Left renal pelvis (tissue), 4 donors: ENCODE data around the gene PRPF18. TPM values are rescaled to one million over a fixed set of nuclear protein-coding genes. Genes with fewer than 3 reads are reported as not detected.

ENCODE experiments used
- DNase-seq, 4 donors: peaks; one replicate each; pipeline ENCODE4 v3.0.0-alpha.2; 2013; ENCODE audit warnings: low read depth in 4 of 4, low spot score in 3 of 4
- polyA plus RNA-seq, 4 donors: library from polyadenylated mRNA; unstranded; fragments of 120-200 nt; gene quantifications; one replicate each; pipeline ENCODE4 v1.2.1, GENCODE V29; 2013; ENCODE audit not compliant: insufficient read length in 4 of 4

The PRPF18 gene
- polyA plus RNA-seq, 4 donors: 24.0 to 30.4 (median 25.4) TPM

DNA sequence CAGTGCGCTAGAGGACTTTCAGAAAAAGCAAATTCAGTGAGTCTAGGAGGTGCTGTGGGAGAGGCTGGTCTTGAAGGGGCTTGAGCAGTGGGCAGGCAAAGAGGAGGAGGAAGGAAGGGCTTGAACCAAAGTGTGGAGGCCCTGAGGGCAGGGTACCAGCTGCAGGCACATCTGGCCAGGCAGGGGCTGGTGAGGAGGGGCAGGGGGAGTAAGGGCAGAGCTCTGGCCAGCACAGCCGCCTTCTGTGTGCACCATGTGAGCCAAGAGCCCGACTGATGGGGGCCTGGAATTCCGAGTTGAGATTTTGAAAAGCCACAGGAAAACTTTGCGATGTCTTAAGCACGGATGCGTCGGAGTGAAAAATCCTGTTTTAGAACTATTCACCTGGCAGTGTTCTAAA is 74.5 kb downstream of the PRPF18 start:
- no peak for DNase-seq

DNA sequence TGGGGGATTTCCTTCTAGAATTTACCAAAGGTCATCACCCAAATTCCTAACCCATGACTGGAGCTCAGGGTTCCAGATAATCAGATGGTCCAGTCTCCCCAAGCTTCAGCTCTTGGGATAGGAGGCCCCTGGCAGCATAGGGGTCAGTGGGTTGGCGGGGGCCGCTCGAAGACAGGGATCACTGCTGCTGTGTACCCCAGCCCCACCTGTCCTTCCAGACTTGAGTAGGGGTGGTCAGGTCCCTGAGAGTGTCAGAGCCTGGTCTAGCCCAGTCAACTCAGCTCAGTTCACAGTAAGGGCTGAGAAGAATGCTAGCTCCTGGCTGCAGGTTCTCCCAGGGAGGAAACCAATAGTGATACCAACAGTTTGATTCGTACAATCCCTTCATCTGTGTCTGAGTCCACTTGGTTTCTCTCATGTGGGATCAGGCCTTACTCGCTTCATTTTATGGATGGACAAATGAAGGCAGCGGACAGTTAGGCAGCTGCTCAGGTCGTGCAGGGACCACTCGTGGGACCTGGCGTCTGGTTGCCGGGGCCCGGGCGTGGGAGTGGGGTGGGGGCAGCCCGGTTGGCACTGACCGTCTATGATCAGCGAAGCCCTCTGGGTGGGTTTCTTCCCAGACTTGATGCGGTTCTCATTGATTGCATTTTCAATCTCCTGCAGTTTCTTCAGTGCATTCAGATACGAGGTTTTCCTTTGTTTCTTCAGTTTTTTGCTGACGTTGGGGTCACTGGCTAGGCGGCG is 78.9 kb downstream of the PRPF18 start:
- DNase-seq: no peak

DNA sequence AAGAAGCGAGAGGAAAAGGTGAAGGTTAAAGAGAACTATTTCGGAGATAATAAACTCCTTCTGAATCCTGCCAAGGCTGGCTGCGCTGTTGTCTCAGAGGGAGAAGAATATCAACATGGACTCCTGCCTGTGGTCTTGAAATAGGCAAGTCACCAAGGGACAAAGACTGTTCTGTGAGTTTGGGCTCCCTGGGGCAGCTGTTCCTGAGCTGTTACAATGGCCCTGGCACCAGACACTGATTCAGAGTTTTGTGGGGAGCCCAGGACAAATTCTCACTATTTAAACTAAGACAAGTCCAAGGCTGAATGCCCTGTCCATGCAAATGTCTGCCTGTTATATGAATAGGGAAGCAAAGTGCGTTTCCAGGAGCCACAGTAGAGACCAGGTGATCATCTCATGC is 81.4 kb downstream of the PRPF18 start:
- DNase-seq: no peak

DNA sequence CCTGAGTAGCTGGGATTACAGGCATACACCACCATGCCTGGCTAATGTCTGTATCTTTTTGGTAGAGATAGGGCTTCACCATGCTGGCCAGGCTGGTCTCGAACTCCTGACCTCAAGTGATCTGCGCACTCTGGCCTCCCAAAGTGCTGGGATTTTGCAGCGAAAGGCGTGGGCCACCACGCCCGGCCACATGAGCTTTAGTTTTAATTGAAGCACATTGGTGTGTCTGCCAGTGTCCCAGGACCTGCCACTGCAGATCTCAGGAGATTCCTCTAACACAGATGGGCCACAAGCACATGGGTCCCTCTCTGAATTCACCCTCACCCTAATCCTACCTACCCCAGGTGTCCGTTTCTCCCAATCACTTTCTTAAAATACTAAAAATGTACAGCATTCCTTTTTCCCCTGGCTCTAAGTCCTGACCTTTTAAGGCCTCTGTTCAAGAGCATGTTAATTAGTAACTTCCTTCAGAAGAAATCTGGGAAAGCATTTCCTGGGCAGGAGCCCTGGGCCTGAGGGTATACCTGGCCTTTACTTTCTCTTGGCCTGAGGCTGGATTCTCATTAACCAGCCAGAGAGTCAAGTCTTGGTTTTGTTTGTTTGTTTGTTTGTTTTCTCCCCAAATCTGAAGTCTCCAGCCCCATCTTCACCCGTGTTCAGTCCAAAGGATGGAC is 82.6 kb downstream of the PRPF18 start:
- DNase-seq: no peak

GRCh38 chr10:13669901-13670300 is 83.1 kb downstream of the PRPF18 start:
- DNase-seq: no peak

- DNase-seq: no peak
These were observed 83.5 kb downstream of the PRPF18 start for GRCh38 chr10:13670311-13670710.

DNA sequence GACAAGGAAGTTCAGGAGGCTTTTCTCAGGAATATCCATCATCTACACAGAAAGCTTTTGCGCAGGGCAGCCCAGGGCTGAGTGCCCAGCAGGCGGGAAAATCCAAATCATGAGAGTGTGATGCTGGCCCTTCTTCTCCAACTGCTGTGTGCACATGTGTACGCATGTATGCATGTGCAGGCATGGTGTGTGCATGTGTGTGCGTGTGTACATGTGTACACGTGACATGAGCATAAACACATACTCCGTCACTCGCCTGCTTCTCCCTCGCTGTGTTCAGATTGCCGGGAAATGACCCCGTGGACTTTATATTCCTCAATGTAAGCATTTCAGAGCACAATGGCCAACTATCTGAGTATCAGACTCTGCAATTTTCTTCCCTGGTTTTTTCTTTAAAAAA is 85.1 kb downstream of the PRPF18 start:
- no peak for DNase-seq

DNA sequence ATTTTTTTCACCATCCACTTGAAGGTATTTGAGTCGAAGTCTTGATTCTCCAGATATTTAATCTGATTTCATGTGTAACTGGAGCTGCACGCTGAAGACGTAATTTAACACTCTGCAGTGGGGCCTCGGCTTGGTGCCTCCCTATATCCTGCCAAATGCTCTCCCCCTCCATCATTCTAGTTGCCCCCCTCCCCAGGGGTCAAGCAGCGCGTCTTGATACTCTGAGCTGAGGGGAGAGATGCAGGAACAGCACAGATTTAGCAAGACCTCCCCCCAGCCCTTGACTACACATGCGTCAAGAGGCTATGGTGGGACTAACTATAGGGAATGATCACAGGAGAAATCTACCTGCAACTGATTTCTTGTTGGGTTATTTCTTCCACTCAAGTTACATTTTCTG is 85.8 kb downstream of the PRPF18 start:
- DNase-seq: peak in 1 of 4 donors; percentile 63

DNA sequence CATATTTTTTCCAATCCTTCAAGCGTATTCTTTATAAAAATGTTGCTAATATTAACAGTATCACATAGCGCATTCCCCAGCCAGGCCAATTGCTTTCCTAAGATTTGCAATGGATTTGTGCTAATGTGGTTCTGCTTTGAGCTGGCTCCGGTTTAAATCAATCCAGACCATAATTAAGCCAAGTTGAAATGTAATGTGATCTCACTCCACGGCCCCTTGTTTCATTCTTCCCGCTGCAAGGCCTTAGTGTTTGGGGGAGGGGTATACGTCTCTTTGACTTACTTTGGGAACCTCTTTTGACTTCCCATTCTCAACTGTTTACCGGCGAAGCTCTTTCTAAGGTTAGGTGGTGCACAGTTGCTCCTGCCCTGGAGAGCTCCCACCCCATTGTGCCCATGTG is 86.4 kb downstream of the PRPF18 start:
- DNase-seq: peak in 1 of 4 donors; percentile 64

GRCh38 chr10:13674645-13675588 is 88.2 kb downstream of the PRPF18 start:
- no peak for DNase-seq

DNA sequence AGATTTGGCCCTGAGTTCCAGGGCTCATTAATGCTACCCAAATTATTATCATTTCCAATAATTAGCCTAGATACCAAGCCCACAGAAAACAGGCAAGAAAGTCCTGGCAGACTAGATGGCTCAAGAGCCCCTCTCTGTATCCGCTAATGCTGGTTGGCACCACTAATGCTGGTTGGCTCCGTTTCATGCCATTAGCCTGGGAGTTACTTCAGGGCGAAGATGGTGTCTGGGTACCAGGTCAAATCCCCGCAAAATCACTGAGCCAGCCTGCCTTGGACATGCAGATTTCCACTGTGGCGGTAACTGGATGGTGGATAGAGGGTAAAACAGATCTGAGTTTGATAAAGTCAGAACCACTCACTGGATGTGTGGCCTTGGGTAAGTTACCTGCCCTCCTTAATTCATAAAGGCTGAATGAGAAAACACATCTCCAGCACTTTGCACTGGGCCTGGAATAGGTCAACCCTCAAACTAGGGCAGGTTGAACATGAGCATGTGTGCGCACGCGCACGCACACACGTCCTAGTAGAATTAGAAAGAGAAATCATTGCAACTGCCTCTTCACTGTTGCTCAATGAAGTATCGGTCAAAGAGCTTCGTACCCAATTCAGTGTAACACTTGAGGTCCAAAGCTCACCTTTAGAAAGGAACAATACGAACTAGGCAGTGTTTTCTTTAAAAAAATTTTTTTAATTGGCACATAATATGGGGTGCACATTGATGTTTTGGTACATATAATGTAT is 91.5 kb downstream of the PRPF18 start:
- no peak for DNase-seq

Other genes starting within 250 kb of the PRPF18 start
- gene SEPHS1, start 238.7 kb upstream of the PRPF18 start, polyA plus RNA-seq: 100 to 1,000 TPM; 101 to 142 (median 115) TPM
- 10 to 100 TPM; 15.6 to 39.7 (median 33.9) TPM for gene BEND7, start 58.0 kb upstream of the PRPF18 start, polyA plus RNA-seq